Neural cell (in vitro differentiated cells): ENCODE data around the gene FAM20C. TPM values are rescaled to one million over a fixed set of nuclear protein-coding genes. Genes with fewer than 3 reads are reported as not detected.

Source experiments
- H2AFZ ChIP-seq: fragments of 200-600, 300-800 bp; sonication (generic), shearing (Covaris generic); 2 replicates; pipeline ENCODE4 v1.6.0; 2014; ENCODE audit warnings: low read depth, mild to moderate bottlenecking, antibody characterized with exemption, low read length, moderate library complexity
- H3F3A ChIP-seq: fragments of 200-600 bp; shearing (Covaris generic); 2 replicates; pipeline ENCODE4 v1.6.1; 2016; ENCODE audit warnings: mild to moderate bottlenecking, moderate library complexity, mixed read lengths, antibody characterized with exemption, low read length; ENCODE audit not compliant: insufficient read depth, poor library complexity, severe bottlenecking
- H3K27ac ChIP-seq: fragments of 200-600, 300-800 bp; sonication (generic), shearing (Covaris generic); 2 replicates; pipeline ENCODE4 v1.5.1; 2014; ENCODE audit warnings: mild to moderate bottlenecking, low read length, moderate library complexity
- H3K27me3 ChIP-seq: fragments of 300-800, 200-600 bp; sonication (generic), shearing (Covaris generic); 2 replicates; pipeline ENCODE4 v1.6.0; 2014; ENCODE audit warnings: mild to moderate bottlenecking, low read depth, low read length, moderate library complexity; ENCODE audit not compliant: insufficient read depth
- H3K36me3 ChIP-seq: fragments of 300-800, 200-600 bp; sonication (generic), shearing (Covaris generic); 2 replicates; pipeline ENCODE4 v1.5.1; 2014; ENCODE audit warnings: mild to moderate bottlenecking, antibody characterized with exemption, low read length, moderate library complexity; ENCODE audit not compliant: insufficient read depth
- H3K4me2 ChIP-seq: fragments of 300-800, 200-600 bp; sonication (generic), shearing (Covaris generic); 2 replicates; pipeline ENCODE4 v1.6.0; 2014; ENCODE audit warnings: mild to moderate bottlenecking, low read length
- H3K4me3 ChIP-seq: fragments of 300-800, 200-600 bp; sonication (generic), shearing (Covaris generic); 2 replicates; pipeline ENCODE4 v1.5.1; 2014; ENCODE audit warnings: mild to moderate bottlenecking, low read length, moderate library complexity
- H3K79me2 ChIP-seq: fragments of 200-600 bp; shearing (Covaris generic); replicated peaks from 2 replicates; pipeline ENCODE4 v1.6.0; 2014; ENCODE audit warnings: mild to moderate bottlenecking, low read length, moderate library complexity; ENCODE audit not compliant: insufficient read depth
- H3K9ac ChIP-seq: fragments of 300-800, 200-600 bp; sonication (generic), shearing (Covaris generic); 2 replicates; pipeline ENCODE4 v1.6.1; 2016; ENCODE audit warnings: mild to moderate bottlenecking, low read length, mixed read lengths
- H3K9me2 ChIP-seq: fragments of 200-600 bp; shearing (Covaris generic); 2 replicates; pipeline ENCODE4 v1.6.1; 2016; ENCODE audit warnings: mild to moderate bottlenecking, low read length, mixed read lengths; ENCODE audit not compliant: insufficient read depth
- H3K9me3 ChIP-seq: fragments of 200-600, 300-800 bp; sonication (generic), shearing (Covaris generic); 2 replicates; pipeline ENCODE4 v1.6.1; 2016; ENCODE audit warnings: mild to moderate bottlenecking, mixed run types, low read length, moderate library complexity, mixed read lengths
- H4K20me1 ChIP-seq: fragments of 200-600 bp; shearing (Covaris generic); 2 replicates; pipeline ENCODE4 v1.6.1; 2016; ENCODE audit warnings: mild to moderate bottlenecking, mixed run types; ENCODE audit not compliant: insufficient read depth
- EP300 ChIP-seq: fragments of 450-650 bp; conservative IDR thresholded peaks from 2 replicates; pipeline ENCODE4 v1.6.1; 2014; ENCODE audit warnings: antibody characterized with exemption, mild to moderate bottlenecking, moderate library complexity; ENCODE audit not compliant: poor library complexity, severe bottlenecking
- EZH2 ChIP-seq: fragments of 200-600, 300-800 bp; shearing (Covaris generic), sonication (generic); IDR thresholded peaks from 2 replicates; pipeline ENCODE4 v1.6.1; 2014; ENCODE audit warnings: antibody characterized with exemption, low read length, borderline replicate concordance, mild to moderate bottlenecking; ENCODE audit not compliant: insufficient read depth, poor library complexity, severe bottlenecking
- MXI1 ChIP-seq: fragments of 450-650 bp; conservative IDR thresholded peaks from 2 replicates; pipeline ENCODE4 v1.6.1; 2014; ENCODE audit warnings: antibody characterized with exemption, mild to moderate bottlenecking; ENCODE audit not compliant: poor library complexity, severe bottlenecking
- POLR2AphosphoS5 ChIP-seq: IDR thresholded peaks from 2 replicates; pipeline ENCODE4 v1.6.1; 2012
- RAD21 ChIP-seq: fragments of 450-650 bp; conservative IDR thresholded peaks from 2 replicates; pipeline ENCODE4 v1.6.1; 2014; ENCODE audit warnings: antibody characterized with exemption, mild to moderate bottlenecking, moderate library complexity
- SMC3 ChIP-seq: fragments of 450-650 bp; conservative IDR thresholded peaks from 2 replicates; pipeline ENCODE4 v1.6.1; 2014; ENCODE audit warnings: antibody characterized with exemption, mild to moderate bottlenecking, moderate library complexity; ENCODE audit not compliant: poor library complexity
- TAF1 ChIP-seq: IDR thresholded peaks from 2 replicates; pipeline ENCODE4 v1.6.1; 2012; ENCODE audit warnings: low read depth
- polyA plus RNA-seq: library from polyadenylated mRNA; depleted of rRNA; stranded (reverse); fragments of >200 nt; gene quantifications from 2 replicates; pipeline ENCODE4 v1.2.3, GENCODE V29; 2014
- TF ChIP-seq, protein P1 (sequence below): IDR thresholded peaks from 2 replicates; pipeline ENCODE4 v1.6.1; 2012; ENCODE audit warnings: borderline replicate concordance
- TF ChIP-seq, protein P2 (sequence below): fragments of 450-650 bp; IDR thresholded peaks from 2 replicates; pipeline ENCODE4 v1.5.1; 2014; ENCODE audit warnings: antibody characterized with exemption, mild to moderate bottlenecking, moderate library complexity; ENCODE audit not compliant: poor library complexity, severe bottlenecking

FAM20C gene
- polyA plus RNA-seq, 1 donor from 2014 or later, result 22.7 TPM

DNA sequence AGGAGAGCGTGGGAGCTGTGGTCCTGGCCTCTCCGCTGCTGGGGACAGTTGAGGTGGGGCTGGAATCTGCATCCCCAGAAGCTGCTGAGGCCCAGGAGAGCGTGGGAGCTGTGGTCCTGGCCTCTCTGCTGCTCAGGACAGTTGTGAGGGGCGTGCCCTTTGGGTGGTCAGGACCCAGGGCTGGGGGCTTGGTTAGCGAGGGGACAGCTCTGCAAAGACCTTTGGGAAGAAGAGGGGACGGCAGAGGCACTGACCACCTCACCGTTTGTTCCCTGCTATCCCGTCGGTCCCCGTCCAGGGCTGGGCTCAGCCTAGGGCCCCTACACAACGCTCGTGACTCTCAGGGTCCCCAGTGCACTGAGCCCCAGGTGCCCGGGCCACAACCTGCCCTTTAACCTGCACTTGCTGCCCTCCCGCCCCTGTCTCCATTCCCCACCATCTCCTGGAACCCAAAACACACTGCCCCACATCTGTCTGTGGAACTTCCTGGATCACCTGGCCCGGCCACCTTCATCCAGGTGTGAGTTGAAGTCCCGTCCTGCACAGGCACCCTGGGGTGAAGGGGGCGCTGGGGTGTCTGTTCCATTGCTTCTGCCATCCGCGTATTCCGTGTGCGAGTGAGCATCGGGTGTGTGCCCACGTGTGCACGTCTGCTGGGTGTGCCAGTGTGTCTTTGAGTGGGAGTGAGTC, 111.7 kb downstream of the FAM20C start:
- no peaks in the 10 kb centered on the region for H4K20me1 ChIP-seq
- H2AFZ ChIP-seq, result no peak overlapping the region
- H3K36me3 ChIP-seq, result no peaks in the 10 kb centered on the region
- TF ChIP-seq EZH2 (no peak), SMC3 (no peak), TAF1 (no peak), EP300 (no peak), RAD21 (no peak)
- TF ChIP-seq, protein P1, sequence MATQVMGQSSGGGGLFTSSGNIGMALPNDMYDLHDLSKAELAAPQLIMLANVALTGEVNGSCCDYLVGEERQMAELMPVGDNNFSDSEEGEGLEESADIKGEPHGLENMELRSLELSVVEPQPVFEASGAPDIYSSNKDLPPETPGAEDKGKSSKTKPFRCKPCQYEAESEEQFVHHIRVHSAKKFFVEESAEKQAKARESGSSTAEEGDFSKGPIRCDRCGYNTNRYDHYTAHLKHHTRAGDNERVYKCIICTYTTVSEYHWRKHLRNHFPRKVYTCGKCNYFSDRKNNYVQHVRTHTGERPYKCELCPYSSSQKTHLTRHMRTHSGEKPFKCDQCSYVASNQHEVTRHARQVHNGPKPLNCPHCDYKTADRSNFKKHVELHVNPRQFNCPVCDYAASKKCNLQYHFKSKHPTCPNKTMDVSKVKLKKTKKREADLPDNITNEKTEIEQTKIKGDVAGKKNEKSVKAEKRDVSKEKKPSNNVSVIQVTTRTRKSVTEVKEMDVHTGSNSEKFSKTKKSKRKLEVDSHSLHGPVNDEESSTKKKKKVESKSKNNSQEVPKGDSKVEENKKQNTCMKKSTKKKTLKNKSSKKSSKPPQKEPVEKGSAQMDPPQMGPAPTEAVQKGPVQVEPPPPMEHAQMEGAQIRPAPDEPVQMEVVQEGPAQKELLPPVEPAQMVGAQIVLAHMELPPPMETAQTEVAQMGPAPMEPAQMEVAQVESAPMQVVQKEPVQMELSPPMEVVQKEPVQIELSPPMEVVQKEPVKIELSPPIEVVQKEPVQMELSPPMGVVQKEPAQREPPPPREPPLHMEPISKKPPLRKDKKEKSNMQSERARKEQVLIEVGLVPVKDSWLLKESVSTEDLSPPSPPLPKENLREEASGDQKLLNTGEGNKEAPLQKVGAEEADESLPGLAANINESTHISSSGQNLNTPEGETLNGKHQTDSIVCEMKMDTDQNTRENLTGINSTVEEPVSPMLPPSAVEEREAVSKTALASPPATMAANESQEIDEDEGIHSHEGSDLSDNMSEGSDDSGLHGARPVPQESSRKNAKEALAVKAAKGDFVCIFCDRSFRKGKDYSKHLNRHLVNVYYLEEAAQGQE, result no peak
- no peaks in the 10 kb centered on the region for H3K27me3 ChIP-seq
- H3K4me3 ChIP-seq, result no peak overlapping the region
- no peaks in the 10 kb centered on the region for H3K9me2 ChIP-seq
- H3K27ac ChIP-seq, result no peak overlapping the region
- H3F3A ChIP-seq, result no peaks in the 10 kb centered on the region
- no peaks in the 10 kb centered on the region for H3K79me2 ChIP-seq
- no peak overlapping the region for H3K4me2 ChIP-seq
- H3K9ac ChIP-seq, result no peak overlapping the region
- H3K9me3 ChIP-seq, result no peaks in the 10 kb centered on the region

DNA sequence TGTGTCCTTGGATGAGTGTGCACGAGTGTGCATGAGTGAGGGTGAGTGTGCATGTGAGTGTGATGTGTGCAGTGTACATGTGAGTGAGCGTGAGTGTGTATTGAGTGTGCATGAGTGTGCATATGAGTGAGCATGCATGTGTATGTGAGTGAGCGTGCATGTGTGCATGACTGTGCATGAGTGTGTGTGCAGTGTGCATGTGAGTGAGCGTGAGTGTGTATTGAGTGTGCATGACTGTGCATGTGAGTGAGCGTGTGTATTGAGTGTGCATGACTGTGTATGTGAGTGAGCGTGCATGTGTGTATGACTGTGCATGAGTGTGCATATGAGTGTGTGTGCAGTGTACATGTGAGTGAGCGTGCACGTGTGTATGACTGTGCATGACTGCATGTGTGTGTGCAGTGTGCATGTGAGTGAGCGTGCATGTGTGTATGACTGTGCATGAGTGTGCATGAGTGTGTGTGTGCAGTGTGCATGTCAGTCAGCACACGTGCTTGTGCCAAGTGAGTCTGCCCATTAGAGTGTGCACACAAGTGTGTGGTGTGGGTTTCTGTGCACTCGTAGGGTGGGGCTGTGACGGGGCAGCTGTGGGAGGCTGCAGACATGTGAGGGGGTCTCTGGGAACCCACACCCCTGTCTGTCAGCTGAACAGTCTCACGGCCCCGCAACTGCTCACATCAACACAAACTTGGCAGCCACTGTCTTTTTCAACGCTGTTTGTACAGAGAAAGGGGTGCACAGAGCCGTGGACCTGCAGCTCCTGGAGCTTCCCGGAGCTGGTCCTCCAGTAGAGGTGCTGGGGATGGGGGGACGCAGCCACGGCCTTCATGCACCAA, 112.4 kb downstream of the FAM20C start:
- no peak overlapping the region for H3K4me2 ChIP-seq
- no peak overlapping the region for H2AFZ ChIP-seq
- no peaks in the 10 kb centered on the region for H3K9me2 ChIP-seq
- no peaks in the 10 kb centered on the region for H3K27me3 ChIP-seq
- TF ChIP-seq MXI1 (no peak), POLR2AphosphoS5 (no peak), EZH2 (no peak), SMC3 (no peak), EP300 (no peak), TAF1 (no peak), RAD21 (no peak)
- TF ChIP-seq, protein P1, result no peak
- TF ChIP-seq, protein P2, sequence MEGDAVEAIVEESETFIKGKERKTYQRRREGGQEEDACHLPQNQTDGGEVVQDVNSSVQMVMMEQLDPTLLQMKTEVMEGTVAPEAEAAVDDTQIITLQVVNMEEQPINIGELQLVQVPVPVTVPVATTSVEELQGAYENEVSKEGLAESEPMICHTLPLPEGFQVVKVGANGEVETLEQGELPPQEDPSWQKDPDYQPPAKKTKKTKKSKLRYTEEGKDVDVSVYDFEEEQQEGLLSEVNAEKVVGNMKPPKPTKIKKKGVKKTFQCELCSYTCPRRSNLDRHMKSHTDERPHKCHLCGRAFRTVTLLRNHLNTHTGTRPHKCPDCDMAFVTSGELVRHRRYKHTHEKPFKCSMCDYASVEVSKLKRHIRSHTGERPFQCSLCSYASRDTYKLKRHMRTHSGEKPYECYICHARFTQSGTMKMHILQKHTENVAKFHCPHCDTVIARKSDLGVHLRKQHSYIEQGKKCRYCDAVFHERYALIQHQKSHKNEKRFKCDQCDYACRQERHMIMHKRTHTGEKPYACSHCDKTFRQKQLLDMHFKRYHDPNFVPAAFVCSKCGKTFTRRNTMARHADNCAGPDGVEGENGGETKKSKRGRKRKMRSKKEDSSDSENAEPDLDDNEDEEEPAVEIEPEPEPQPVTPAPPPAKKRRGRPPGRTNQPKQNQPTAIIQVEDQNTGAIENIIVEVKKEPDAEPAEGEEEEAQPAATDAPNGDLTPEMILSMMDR, result no peak
- no peak overlapping the region for H3K4me3 ChIP-seq
- H3F3A ChIP-seq, result no peaks in the 10 kb centered on the region
- H4K20me1 ChIP-seq, result no peaks in the 10 kb centered on the region
- no peak overlapping the region for H3K27ac ChIP-seq
- no peaks in the 10 kb centered on the region for H3K79me2 ChIP-seq
- no peaks in the 10 kb centered on the region for H3K36me3 ChIP-seq
- H3K9me3 ChIP-seq, result no peaks in the 10 kb centered on the region
- H3K9ac ChIP-seq, result no peak overlapping the region
